IPS-18c (cell line): Measurements from ENCODE around the gene MLLT6.
A peak's percentile ranks its signal among the peaks of the same experiment; 100 is the strongest.
"Not testable (repeated sequence)": the region's sequence is repeated elsewhere in the genome, so short reads cannot be mapped to it uniquely, and the experiment has no call there.

Experiments
- H3K4me3 ChIP-seq: 2 replicates; pipeline ENCODE4 v1.7.0; 2013; ENCODE audit warnings: low read depth, mild to moderate bottlenecking, low read length, moderate library complexity; ENCODE audit not compliant: insufficient read depth
- H3K9me3 ChIP-seq: one replicate; pipeline ENCODE4 v1.6.1; 2013; ENCODE audit warnings: mild to moderate bottlenecking, low read length, moderate library complexity; ENCODE audit not compliant: control insufficient read depth, insufficient read depth

Gene MLLT6

GRCh38 chr17:38716368-38717005 lies 11.4 kb downstream of the MLLT6 start:
- H3K4me3 ChIP-seq = no peak overlapping the region
- no peaks in the 10 kb centered on the region for H3K9me3 ChIP-seq

GRCh38 chr17:38717139-38717745 lies 12.2 kb downstream of the MLLT6 start:
- H3K4me3 ChIP-seq = no peak overlapping the region

GRCh38 chr17:38719289-38719942 lies 14.3 kb downstream of the MLLT6 start:
- peak overlapping the region; percentile 47 for H3K4me3 ChIP-seq

More at GRCh38 chr17:38717139-38717745, 12.2 kb downstream of the MLLT6 start:
- no peaks in the 10 kb centered on the region for H3K9me3 ChIP-seq

DNA sequence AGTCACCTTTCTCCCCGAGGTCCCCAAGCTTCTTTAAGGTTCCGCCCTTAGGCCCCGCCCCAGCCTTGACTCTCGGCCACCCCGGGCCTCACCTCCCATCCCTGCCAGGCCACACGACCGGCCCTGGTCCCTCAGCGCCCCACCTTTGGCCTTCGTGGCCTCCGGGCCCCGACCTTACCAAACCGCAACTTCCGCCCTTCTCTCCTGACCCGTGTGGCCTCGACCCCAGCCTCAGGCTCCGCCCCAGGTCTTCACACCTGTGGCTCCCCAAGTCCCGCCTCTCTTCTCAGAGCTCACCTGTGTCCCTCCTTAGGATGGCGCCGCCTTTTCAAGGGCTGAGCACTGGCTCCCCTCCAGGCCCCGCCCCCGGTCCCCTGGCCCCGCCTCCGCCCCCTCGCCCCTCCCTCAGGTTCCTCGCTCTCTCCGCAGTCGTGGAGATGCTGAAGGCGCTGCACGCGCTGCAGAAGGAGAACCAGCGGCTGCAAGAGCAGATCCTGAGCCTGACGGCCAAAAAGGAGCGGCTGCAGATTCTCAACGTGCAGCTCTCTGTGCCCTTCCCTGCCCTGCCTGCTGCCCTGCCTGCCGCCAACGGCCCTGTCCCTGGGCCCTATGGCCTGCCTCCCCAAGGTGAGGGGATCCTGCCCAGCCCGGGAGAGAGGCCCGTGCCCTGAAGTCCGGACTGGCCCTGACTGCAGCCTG lies 15.0 kb downstream of the MLLT6 start:
- no peaks in the 10 kb centered on the region for H3K9me3 ChIP-seq
- peak overlapping the region; percentile 47; the same call in 1 of the 2 replicates for H3K4me3 ChIP-seq

More at GRCh38 chr17:38719289-38719942, 14.3 kb downstream of the MLLT6 start:
- H3K9me3 ChIP-seq = no peaks in the 10 kb centered on the region

DNA sequence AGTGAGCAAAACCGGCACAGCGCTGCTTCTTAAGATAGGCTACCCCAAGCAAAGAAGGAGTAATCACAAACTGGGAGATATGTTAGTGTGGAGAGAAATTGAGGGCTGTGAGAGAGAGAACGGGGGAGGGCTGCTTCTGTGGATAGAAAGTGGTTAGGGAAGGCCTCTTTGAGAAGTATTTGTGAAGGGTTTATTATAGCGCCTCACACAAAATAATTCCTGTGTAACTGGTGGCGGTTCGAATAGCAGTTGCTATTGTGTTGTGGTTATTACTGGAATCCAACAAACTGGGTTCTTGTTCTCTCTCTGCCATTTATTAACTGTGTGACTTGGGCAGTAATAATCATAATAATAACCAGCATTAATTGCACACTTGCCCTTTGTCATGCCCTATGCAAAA lies 15.9 kb downstream of the MLLT6 start:
- no peak overlapping the region for H3K4me3 ChIP-seq

DNA sequence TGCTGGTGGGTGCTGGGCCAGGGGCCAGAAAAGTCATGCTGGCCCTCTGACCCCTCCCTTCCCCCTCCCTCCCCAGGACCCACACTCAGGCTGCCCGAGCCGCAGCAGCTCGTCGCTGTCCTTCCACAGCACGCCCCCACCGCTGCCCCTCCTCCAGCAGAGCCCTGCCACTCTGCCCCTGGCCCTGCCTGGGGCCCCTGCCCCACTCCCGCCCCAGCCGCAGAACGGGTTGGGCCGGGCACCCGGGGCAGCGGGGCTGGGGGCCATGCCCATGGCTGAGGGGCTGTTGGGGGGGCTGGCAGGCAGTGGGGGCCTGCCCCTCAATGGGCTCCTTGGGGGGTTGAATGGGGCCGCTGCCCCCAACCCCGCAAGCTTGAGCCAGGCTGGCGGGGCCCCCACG lies 16.7 kb downstream of the MLLT6 start:
- Histone ChIP-seq H3K9me3 (no peaks in the 10 kb centered on the region), H3K4me3 (no peak overlapping the region)

More for the DNA sequence above, 15.9 kb downstream of the MLLT6 start:
- no peaks in the 10 kb centered on the region for H3K9me3 ChIP-seq

DNA sequence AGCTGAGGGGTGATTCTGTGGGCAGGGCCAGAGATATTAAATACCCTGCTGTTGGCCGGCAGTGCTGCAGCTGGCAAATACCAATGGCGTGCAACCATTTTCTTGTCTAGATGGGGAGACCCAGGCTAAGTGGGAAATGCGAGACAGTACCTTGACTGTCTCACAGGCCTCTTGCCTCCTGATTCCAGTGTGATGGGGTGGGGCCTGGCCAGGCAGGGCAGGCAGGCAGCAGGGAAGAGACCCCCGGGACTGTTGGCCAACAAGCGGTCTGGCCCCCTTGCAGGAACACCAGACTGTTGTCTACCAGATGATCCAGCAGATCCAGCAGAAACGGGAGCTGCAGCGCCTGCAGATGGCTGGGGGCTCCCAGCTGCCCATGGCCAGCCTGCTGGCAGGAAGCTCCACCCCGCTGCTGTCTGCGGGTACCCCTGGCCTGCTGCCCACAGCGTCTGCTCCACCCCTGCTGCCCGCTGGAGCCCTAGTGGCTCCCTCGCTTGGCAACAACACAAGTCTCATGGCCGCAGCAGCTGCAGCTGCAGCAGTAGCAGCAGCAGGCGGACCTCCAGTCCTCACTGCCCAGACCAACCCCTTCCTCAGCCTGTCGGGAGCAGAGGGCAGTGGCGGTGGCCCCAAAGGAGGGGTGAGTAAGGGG lies 19.4 kb downstream of the MLLT6 start:
- H3K9me3 ChIP-seq = no peaks in the 10 kb centered on the region
- no peak overlapping the region for H3K4me3 ChIP-seq

- Histone ChIP-seq H3K9me3 (no peaks in the 10 kb centered on the region), H3K4me3 (no peak overlapping the region)
Observed at GRCh38 chr17:38725066-38725465, 20.0 kb downstream of the MLLT6 start.

DNA sequence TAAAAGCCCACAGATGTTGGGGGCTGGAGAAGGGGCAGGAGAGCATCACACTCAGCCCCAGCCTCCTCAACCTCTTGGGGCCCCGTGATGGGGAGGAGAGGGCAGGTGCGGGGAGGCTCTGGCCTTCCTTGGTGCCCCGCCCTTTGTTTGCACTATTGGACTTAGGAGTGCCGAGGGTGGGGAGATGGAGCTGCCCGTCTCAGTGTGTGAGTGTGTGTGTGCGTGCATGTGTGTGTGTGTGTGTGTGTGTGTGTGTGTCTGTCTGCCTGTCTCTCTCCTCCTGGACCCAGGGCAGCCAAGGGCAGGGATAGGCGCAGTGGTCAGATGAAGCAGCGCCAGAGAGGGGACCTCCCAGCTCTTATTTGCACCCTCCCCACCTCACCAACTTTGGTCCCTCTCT lies 21.1 kb downstream of the MLLT6 start:
- H3K4me3 ChIP-seq, H3K9me3 ChIP-seq: not testable (repeated sequence)

- Histone ChIP-seq H3K9me3 (no peaks in the 10 kb centered on the region), H3K4me3 (no peak overlapping the region)
Observed at GRCh38 chr17:38727736-38728135, 22.7 kb downstream of the MLLT6 start.

DNA sequence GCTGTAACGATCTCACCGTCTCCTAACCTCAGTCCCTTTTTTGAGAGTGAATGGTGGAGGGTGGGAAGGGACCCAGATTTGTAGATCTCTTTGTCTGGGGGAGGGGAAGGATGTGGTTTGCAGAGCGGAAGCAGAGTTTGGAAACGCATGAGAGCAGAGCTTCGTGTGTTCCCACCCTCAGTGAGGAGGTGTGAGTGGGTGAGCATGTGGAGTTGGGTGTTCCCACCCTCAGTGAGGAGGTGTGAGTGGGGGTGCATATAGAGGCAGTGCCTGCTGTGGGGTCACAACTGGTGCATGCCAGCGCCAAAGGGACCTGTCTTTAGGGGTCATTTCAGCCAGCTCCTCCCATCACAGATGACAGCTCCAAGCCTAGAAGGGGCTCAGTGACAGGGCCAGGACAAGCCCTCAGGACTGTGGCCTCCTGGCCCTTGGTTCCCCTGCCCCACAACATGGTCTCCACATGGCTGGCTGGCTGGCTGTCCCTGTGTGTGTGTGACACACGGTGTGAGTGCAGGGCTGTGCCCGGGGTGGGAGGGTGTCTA lies 23.3 kb downstream of the MLLT6 start:
- no peak overlapping the region for H3K4me3 ChIP-seq
- H3K9me3 ChIP-seq = no peaks in the 10 kb centered on the region

DNA sequence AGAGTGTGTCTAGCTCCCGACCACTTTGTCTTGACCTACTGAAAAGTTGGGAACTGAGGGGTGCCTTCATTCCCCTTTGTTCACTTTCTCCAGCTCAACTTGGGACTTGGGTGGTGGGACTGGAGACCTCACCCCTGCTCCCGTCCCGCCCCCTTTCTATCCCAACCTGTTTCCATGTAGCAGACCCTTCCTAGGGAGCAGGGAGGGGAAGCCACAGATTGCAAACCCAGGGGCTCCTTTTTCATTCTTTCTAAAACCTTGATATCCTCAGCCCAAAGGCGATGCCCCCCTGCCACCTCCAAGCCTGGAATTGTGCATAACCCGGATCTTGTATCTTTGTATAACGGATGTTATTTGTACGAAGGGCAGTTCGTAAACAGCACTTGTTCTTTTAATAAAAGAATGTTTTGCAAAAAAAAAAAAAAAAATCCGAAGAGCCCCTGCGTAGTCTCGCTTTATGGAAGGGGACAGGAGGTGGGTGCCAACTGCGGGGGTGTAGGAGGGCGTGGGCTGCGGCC lies 24.4 kb downstream of the MLLT6 start:
- H3K4me3 ChIP-seq = peak overlapping the region; percentile 73
- no peaks in the 10 kb centered on the region for H3K9me3 ChIP-seq

DNA sequence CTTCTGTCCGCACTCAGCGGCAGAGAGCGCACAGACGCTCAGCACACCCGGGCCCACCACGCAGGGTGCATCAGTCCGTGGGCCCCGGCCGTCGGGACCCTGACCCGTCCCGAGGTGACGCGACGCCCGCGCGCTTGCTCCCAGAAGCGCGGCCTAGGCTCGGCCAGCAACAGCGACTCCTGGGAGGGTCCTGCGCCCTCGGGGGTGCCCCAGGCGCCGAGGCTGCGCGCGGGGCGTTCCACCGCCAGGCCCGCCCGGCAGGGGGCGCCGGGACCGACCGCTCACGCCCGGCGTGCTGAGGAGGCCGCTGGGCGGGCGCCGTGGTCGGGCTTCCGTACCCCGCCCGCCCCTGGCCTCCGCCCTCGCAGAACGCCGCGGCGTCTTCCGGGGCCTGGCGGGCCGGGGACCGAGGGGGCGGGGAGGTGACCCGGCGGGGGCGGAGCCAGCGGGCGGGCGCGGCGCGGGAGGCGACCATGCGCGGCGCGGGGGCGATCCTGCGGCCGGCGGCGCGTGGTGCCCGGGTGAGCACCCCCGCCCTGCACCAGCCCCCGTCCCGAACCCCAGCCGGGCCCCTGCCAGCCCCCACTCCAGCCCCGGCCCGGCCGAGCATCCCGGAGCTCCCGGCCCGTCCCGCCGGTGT lies 24.9 kb downstream of the MLLT6 start, which contains the start of gene CISD3:
CISD3 (plus strand) TSS at position 456 of the 640 bp plus-strand sequence; CDS start at position 474, 18 bp downstream.
- Histone ChIP-seq H3K4me3 (peak within 1 kb of the TSS; percentile 78), H3K9me3 (no peaks in the 10 kb centered on the region)

GRCh38 chr17:38730526-38731379 lies 25.7 kb downstream of the MLLT6 start:
- H3K4me3 ChIP-seq = peak overlapping the region; percentile 78
- H3K9me3 ChIP-seq = no peaks in the 10 kb centered on the region

GRCh38 chr17:38731526-38732294 lies 26.6 kb downstream of the MLLT6 start:
- H3K4me3 ChIP-seq = no peak overlapping the region; the same call in 1 of the 2 replicates
- no peaks in the 10 kb centered on the region for H3K9me3 ChIP-seq
